Measurements from ENCODE around the gene CLASP1. TPM values are rescaled to one million over a fixed set of nuclear protein-coding genes. Genes with fewer than 3 reads are reported as not detected.
A peak's percentile ranks its signal among the peaks of the same experiment; 100 is the strongest.

CLASP1 gene
- total and polyA plus RNA-seq, 2 of the 8 experiments (the other 6 are each of a cell fraction or from before 2014, with no cell fraction given), result 7.3 to 53.9 TPM

GRCh38 chr2:121696410-121696930 is 47.2 kb upstream of the CLASP1 start:
- Histone ChIP-seq H2AFZ (ENCODE audit: low read length) (no peak overlapping the region), H3K23ac (ENCODE audit: insufficient read length) (no peak overlapping the region), H3K56ac (replicated peaks; ENCODE audit: insufficient read length, low read depth, low read length) (no peak overlapping the region), H4K8ac (ENCODE audit: extremely low read depth, insufficient read depth, low read length) (peak overlapping the region; percentile 12; the same call in 1 of the 2 replicates), H2BK12ac (ENCODE audit: low read depth, low read length) (peak overlapping the region; percentile 77; the same call in 1 of the 2 replicates), H2BK20ac (ENCODE audit: low read length) (no peak overlapping the region; the same call in 1 of the 2 replicates), H3K27ac (ENCODE audit: low read depth, low read length) (0 out of 2 replicates have a peak overlapping the region, but pooled peaks have one; percentile 19), H3K36me3 (ENCODE audit: control insufficient read depth in 2 of 4, insufficient read depth in 4 of 4, low read length in 3 of 4) (no peaks in the 10 kb centered on the region), H3K27me3 (replicated peaks in 1 of 4; ENCODE audit: control insufficient read depth in 3 of 4, extremely low read depth in 1 of 4, insufficient read depth in 3 of 4, low read length in 3 of 4) (no peaks in the 10 kb centered on the region), H3K4me2 (ENCODE audit: insufficient read depth in 1 of 2, low read depth in 2 of 2, low read length in 2 of 2) (no peak overlapping the region), H3K18ac (ENCODE audit: extremely low read depth, low read length) (no peak overlapping the region), H2AK5ac (ENCODE audit: low read depth, low read length) (peak overlapping the region; percentile 19; the same call in 1 of the 2 replicates), H3K9me3 (ENCODE audit: insufficient read depth in 2 of 2, low read depth in 1 of 2, low read length in 1 of 2) (no peaks in the 10 kb centered on the region), H3K79me2 (ENCODE audit: control insufficient read depth in 1 of 2, insufficient read depth in 2 of 2, low read length in 2 of 2) (no peaks in the 10 kb centered on the region), H4K91ac (replicated peaks; ENCODE audit: insufficient read length, low read length) (no peak overlapping the region), H3K4me3 (ENCODE audit: extremely low read depth in 1 of 4, insufficient read depth in 2 of 4, low read depth in 3 of 4, low read length in 4 of 4) (no peak overlapping the region), H3K23me2 (ENCODE audit: low read depth, low read length) (no peaks in the 10 kb centered on the region), H2BK5ac (ENCODE audit: low read depth, low read length) (peak overlapping the region; percentile 45; the same call in 1 of the 2 replicates), H3K9ac (replicated peaks in 1 of 4; ENCODE audit: extremely low read depth in 1 of 4, low read depth in 3 of 4, low read length in 3 of 4) (no peak overlapping the region), H3K4me1 (replicated peaks in 1 of 4; ENCODE audit: control insufficient read depth in 3 of 4, insufficient read depth in 4 of 4, low read length in 3 of 4) (peaks cover 0 to 10% (median 6%) of the 10 kb centered on the region in 4 experiments; a peak in 3 of 7 replicates), H2BK15ac (ENCODE audit: low read length) (no peak overlapping the region), H4K20me1 (replicated peaks in 1 of 2; ENCODE audit: control insufficient read depth in 1 of 2, insufficient read depth in 2 of 2, low read length in 2 of 2) (no peaks in the 10 kb centered on the region), H3K4ac (replicated peaks; ENCODE audit: insufficient read length, low read depth, low read length) (no peak overlapping the region), H4K5ac (ENCODE audit: insufficient read length, low read depth, low read length) (no peak overlapping the region), H2BK120ac (replicated peaks; ENCODE audit: low read depth, low read length) (no peak overlapping the region), H3K14ac (ENCODE audit: insufficient read length) (no peak overlapping the region), H3K79me1 (ENCODE audit: low read depth, low read length) (no peaks in the 10 kb centered on the region)
- TF ChIP-seq JUN (IDR thresholded peaks at IDR 0.05; ENCODE audit: low read depth, low read length), result no peak
- no peak for TF ChIP-seq ZNF274 (IDR thresholded peaks at IDR 0.05; ENCODE audit: borderline replicate concordance, extremely low read depth, low read length)
- peak; percentile 45 to 53 for TF ChIP-seq RAD21 (IDR thresholded peaks at IDR 0.05 in 1 of 2, conservative IDR thresholded peaks at IDR 0.05 in 1 of 2; ENCODE audit: low read depth in 2 of 2, low read length in 2 of 2)
- TF ChIP-seq CTCF (IDR thresholded peaks at IDR 0.05; ENCODE audit: control extremely low read depth in 1 of 3, insufficient read depth in 1 of 3, low read depth in 1 of 3, low read length in 3 of 3), result peak in 2 of 3 experiments; percentile 43 to 55; a peak in 2 of 4 replicates
- no peak for TF ChIP-seq POU5F1 (IDR thresholded peaks at IDR 0.05; ENCODE audit: low read depth, low read length)
- FAIRE-seq (no peak), DNase-seq (ENCODE audit: low read depth in 1 of 2, low spot score in 2 of 2) (no peak)
- ChIA-PET CTCF (ENCODE audit: partially characterized antibody) (interaction anchor here (1.1 to 2.6 kb wide), 6 partner anchors 9 to 166 kb away, joined by 3 to 10 read pairs (median 5); partner anchors contain the start of gene RNU4ATAC), POLR2A (ENCODE audit: partially characterized antibody) (interaction anchor here (0.6 to 5.3 kb wide), 3 partner anchors 14 to 166 kb away, joined by 3 to 24 read pairs (median 20); partner anchors contain the start of gene RNU4ATAC)
- 83% methylated on average over 7 of the region's 7 CpGs; no CpG with 5 or more reads in 1 of the 2 experiments for WGBS, 2 experiments (ENCODE audit: extremely low coverage in 1 of 2, insufficient coverage in 1 of 2, insufficient read length in 1 of 2, insufficient replicate concordance in 2 of 2, low coverage in 1 of 2, low lambda C conversion rate in 2 of 2, missing lambda C conversion rate in 1 of 2)

All from H1 (cell line).